HG03571 (cell line): ENCODE results near the gene MAPK7.

Experiments
- ATAC-seq: cut with Tn5 transposase; IDR thresholded peaks from one replicate; pipeline ENCODE4 v1.9.1; 2021; ENCODE audit not compliant: unreplicated experiment

MAPK7 gene

GRCh38 chr17:19392303-19392702, 14.0 kb downstream of the MAPK7 start:
- no peak for ATAC-seq

GRCh38 chr17:19397556-19398041, 19.3 kb downstream of the MAPK7 start:
- no peak for ATAC-seq

DNA sequence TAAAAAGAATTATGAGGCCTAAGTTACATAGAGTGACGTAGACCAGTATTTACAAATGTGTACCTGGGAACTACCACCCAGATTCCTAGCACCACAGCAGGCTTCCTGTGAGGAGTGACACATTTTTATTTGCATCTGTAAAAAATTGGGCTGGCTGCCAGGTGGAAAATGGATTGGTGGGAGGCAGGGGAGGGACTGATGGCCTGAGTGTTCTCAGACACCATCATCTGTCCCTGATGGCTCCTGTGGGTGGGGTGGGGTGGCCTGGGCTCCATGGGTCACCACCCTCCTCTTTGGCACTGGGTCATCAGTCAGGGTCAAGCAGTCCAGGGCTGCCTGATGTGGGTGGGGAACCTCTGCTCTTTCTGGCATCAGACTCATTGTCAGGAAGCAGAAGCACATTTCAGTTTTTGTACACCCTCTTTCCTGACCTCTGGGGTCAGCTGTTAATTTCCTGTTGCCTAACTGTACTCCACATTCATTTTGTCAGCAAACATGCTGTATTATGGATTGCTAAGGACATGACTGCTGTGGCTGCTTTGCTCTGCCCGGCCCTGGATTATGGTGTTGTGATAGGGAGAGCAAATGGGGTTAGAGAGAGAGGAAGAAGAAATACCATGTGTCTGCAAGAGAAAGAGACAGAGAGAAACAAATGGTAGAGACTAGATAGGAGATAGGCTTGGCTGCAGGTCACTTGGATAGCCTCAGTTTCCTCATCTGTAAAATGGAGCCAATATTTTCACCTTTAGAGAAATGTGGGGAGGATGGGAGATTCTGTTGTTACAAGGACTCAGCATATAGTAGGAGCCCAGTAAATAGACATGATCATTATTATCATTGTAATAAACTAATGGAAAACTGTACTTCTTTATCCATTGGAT, 20.2 kb downstream of the MAPK7 start:
- ATAC-seq, result no peak

GRCh38 chr17:19399750-19400450, 21.6 kb downstream of the MAPK7 start:
- no peak for ATAC-seq

- ATAC-seq, result no peak
Observed at GRCh38 chr17:19401321-19402010, 23.2 kb downstream of the MAPK7 start.

GRCh38 chr17:19402171-19402570, 23.9 kb downstream of the MAPK7 start:
- no peak for ATAC-seq

DNA sequence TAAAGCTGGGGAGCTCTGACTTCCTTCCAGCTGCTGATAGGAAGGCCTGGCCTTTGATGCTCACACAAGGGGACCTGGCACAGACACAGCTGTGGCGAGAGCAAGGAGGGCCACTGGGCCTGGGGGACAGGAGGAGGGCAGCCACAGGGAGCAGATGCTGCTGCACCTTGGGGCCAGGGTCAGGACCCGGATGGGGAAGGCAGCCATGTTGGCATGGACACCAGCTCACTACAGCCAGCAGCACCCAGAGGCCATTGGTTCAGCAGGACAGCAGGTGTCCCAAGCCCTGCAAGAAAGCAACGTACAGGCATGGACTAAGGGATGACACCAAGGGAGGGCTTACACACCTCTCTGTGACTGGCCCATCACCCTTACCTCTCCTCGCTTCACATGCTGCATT, 24.7 kb downstream of the MAPK7 start:
- ATAC-seq, result no peak

- no peak for ATAC-seq
Observed at GRCh38 chr17:19404264-19404663, 26.0 kb downstream of the MAPK7 start.

- ATAC-seq, result no peak
Observed at GRCh38 chr17:19405114-19405513, 26.8 kb downstream of the MAPK7 start.

- no peak for ATAC-seq
Observed at GRCh38 chr17:19407601-19408345, 29.5 kb downstream of the MAPK7 start.

DNA sequence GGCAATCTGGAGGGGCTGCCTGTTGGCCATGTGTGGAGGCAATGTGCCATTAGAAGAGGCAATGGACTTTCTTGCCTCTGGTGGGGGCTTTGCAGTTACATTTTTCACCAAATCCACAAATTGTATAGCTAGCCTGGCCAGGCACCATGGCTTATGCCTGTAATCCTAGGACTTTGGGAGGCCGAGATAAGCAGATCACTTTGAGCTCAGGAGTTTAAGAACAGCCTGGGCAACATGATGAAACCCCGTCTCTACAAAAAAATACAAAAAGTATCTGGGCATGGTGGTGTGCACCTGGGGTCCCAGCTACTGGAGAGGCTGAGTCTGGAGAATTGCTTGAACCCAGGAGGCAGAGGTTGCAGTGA, 30.0 kb downstream of the MAPK7 start:
- ATAC-seq, result no peak

GRCh38 chr17:19409066-19409465, 30.8 kb downstream of the MAPK7 start:
- ATAC-seq, result no peak

- no peak for ATAC-seq
Observed at GRCh38 chr17:19409509-19409908, 31.2 kb downstream of the MAPK7 start.

GRCh38 chr17:19410091-19410490, 31.8 kb downstream of the MAPK7 start:
- ATAC-seq, result no peak

DNA sequence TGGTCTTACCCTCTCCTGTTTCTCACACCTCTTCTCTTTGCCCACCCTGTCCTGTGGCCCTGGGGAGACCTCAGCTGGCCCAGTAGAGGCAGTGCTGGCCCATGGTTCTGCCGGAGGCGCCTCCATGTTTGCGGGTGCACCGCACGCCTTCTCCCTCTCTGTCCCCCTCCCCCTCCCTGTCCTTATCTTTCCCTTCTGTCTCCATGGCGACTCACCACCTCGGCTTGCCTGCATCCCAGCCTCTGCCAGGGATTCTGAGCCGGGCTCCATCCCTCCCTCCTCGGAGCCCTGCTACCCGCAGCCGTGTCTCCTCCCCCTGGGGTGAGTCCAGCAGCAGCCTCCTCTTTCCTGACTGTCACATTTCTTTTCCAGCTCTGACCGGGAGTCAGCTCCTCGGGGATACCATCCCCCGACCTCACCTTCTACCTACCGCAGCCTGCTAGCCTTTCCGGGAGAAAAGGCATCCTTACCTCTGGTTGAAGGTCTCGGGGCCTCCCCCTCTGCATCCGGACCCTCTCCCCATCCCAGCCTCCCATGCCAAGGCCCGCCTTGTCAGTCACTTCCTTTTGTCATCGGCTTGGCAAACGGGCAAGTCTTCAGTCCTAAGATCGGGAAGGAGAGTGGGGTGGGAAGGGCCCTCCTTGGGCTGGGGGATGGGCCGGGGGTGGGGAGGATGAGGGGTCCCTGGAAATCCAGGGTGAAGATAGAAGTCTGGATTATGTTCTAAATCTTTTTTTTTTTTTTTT, 32.8 kb downstream of the MAPK7 start, which contains the start of gene RNF112:
RNF112 (plus strand) TSS at position 358 of the 746 bp plus-strand sequence; CDS start at position 535, 177 bp downstream.
- ATAC-seq, result no peak

DNA sequence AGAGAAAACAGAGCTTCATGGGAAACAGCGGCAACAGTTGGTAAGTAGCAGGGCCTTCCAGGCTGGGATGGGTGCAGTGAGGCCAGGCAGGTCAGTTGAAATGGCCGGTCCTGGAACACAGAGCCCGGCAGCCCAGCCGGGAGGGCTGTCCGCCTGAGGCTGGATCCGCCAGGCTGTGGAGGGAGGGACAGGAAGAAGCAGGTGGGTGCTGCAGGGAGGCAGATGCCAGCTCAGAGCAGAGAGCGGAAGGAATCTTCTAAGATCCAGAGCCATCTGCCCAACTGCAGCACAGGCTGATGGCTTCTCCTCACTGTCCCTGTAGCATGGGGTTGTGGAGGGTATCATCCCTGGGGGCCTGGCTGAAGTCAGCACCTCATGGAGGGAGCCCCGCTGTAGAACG, 33.3 kb downstream of the MAPK7 start:
- ATAC-seq, result no peak

DNA sequence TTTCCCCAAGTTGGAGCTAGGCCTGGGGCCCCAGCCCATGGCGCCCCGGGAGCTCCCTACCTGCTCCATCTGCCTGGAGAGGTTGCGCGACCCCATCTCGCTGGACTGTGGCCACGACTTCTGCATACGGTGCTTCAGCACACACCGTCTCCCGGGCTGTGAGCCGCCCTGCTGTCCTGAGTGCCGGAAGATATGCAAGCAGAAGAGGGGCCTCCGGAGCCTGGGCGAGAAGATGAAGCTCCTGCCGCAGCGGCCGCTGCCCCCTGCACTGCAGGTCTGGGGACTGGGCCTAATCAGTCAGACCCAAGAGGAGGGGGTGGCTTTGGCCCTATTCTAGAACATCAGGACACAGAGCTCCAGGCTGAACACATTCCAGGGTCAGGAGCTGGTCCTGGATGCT, 34.2 kb downstream of the MAPK7 start:
- ATAC-seq, result no peak

GRCh38 chr17:19412984-19413383, 34.7 kb downstream of the MAPK7 start:
- no peak for ATAC-seq

- ATAC-seq, result no peak
Observed at GRCh38 chr17:19413761-19414160, 35.5 kb downstream of the MAPK7 start.
